Prostate gland (tissue), 2 donors: ENCODE data around the gene SREBF1. TPM values are rescaled to one million over a fixed set of nuclear protein-coding genes. Genes with fewer than 3 reads are reported as not detected.

Experiments used
- DNase-seq: peaks from one replicate; pipeline ENCODE4 v3.0.0-alpha.2; 2019; ENCODE audit warnings: low spot score
- H3K27ac ChIP-seq, 2 donors: fragments of 200-600 bp; sonication (generic); 2 replicates each; pipeline ENCODE4 v1.5.1; 2017 to 2019
- H3K27me3 ChIP-seq: fragments of 200-600 bp; sonication (generic); replicated peaks from 2 replicates; pipeline ENCODE4 v1.5.1; 2019; ENCODE audit not compliant: insufficient read depth
- H3K36me3 ChIP-seq, 2 donors: fragments of 200-600 bp; sonication (generic); 1 replicate in 1 of 2; 2 replicates in 1 of 2; pipeline versions ENCODE4 v1.5.1 to v1.8.1; 2017 to 2019
- H3K4me1 ChIP-seq: fragments of 200-600 bp; sonication (generic); replicated peaks from 2 replicates; pipeline ENCODE4 v1.5.1; 2019
- H3K4me3 ChIP-seq, 2 donors: fragments of 200-600 bp; sonication (generic); 2 replicates each; pipeline ENCODE4 v1.5.1; 2017 to 2019
- H3K9me3 ChIP-seq: fragments of 200-600 bp; sonication (generic); 2 replicates; pipeline ENCODE4 v1.5.1; 2017
- POLR2A ChIP-seq: fragments of 450-650 bp; IDR thresholded peaks from one replicate; pipeline ENCODE4 v1.6.1; 2016; ENCODE audit warnings: antibody characterized with exemption, mild to moderate bottlenecking
- POLR2AphosphoS5 ChIP-seq: sonication (generic); formaldehyde crosslinking; IDR thresholded peaks from one replicate; pipeline ENCODE4 v1.6.1; 2017; ENCODE audit warnings: antibody characterized with exemption
- WGBS: methylation state at CpG from one replicate; pipeline ENCODE4 v1.1.5; 2018; 5-methylcytosine and 5-hydroxymethylcytosine counted together
- intact Hi-C: fragments of 100-400 bp; cut with DNase I; formaldehyde crosslinking; loops from one replicate; pipeline ENCODE4 v1.14.2; 2022
- total RNA-seq, 2 donors: library from RNA; depleted of rRNA; stranded (reverse); fragments of >200 nt; gene quantifications; one replicate each; pipeline ENCODE4 v1.1.0, GENCODE V29; 2016
- TF ChIP-seq, protein P1 (sequence below), 4 experiments: fragments of 200-600 bp in 2 of 4; fragments of 450-650 bp in 2 of 4; sonication (generic) in 2 of 4; IDR thresholded peaks; 1 replicate in 3 of 4; 2 replicates in 1 of 4; pipeline ENCODE4 v1.5.1; 2016 to 2019; ENCODE audit warnings: antibody characterized with exemption in 4 of 4, mild to moderate bottlenecking in 2 of 4, moderate library complexity in 2 of 4

The SREBF1 gene
- total RNA-seq, 2 donors from 2014 or later: 134 to 299 TPM

DNA sequence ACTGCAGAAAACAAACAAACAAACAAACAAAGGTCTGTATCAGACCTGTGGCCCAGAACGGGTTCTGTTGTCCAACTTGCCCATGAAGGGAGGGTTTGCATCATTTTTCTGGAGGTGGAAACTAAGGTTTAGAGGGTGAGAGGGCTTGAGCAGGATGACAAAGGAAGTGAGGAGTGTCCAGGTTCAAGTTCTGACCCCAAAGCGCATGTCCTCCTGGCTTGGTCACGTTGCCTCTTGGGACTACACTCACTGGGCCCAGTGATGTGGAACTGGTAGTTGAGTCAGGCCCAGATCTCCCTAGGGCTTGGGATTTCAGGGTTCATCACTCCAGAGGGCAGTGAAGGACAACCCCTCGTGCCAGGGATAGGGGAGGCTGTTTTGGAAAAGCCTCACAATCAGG, 1.8 kb downstream of the SREBF1 start:
- H3K9me3 ChIP-seq: no peaks in the 10 kb centered on the region
- TF ChIP-seq, protein P1, sequence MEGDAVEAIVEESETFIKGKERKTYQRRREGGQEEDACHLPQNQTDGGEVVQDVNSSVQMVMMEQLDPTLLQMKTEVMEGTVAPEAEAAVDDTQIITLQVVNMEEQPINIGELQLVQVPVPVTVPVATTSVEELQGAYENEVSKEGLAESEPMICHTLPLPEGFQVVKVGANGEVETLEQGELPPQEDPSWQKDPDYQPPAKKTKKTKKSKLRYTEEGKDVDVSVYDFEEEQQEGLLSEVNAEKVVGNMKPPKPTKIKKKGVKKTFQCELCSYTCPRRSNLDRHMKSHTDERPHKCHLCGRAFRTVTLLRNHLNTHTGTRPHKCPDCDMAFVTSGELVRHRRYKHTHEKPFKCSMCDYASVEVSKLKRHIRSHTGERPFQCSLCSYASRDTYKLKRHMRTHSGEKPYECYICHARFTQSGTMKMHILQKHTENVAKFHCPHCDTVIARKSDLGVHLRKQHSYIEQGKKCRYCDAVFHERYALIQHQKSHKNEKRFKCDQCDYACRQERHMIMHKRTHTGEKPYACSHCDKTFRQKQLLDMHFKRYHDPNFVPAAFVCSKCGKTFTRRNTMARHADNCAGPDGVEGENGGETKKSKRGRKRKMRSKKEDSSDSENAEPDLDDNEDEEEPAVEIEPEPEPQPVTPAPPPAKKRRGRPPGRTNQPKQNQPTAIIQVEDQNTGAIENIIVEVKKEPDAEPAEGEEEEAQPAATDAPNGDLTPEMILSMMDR (IDR thresholded peaks at IDR 0.05): no peak
- no peak for TF ChIP-seq POLR2A
- no peak for TF ChIP-seq POLR2AphosphoS5
- WGBS: 81% methylated on average over 4 of the region's 4 CpGs
- peaks cover 31% of the 10 kb centered on the region for H3K4me1 ChIP-seq
- intact Hi-C loops: no loop called here
- no peaks in the 10 kb centered on the region for H3K27me3 ChIP-seq
- no peak overlapping the region for H3K4me3 ChIP-seq
- no peaks in the 10 kb centered on the region for H3K36me3 ChIP-seq
- peak overlapping the region; percentile 100 for H3K27ac ChIP-seq
- DNase-seq: no peak

DNA sequence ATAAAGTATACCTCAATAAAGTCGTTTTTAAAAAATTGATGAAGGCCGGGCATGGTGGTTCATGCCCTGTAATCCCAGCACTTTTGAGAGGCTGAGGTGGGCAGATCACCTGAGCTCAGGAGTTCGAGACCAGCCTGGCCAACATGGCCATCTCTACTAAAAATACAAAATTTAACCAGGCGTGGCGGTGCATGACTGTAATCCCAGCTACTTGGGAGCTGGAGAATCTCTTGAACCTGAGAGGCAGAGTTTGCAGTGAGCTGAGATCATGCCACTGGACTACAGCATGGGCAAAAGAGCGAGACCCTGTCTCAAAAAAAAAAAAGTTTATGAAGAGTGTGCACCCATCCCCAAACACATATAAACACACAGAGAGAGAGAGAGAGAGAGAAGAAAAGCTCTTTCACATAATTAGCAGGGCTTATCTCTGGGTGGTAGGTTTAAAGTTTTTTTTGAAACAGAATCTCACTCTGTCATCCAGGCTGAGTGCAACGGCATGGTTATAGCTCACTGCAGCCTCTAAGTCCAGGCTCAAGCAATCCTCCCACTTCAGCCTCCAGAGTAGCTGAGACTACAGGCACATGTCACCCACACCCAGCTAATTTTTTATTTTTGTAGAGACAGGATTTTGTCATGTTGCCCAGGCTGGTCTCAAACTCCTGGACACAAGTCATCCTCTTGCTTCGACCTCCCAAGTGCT, 3.0 kb downstream of the SREBF1 start:
- Histone ChIP-seq H3K4me1 (peaks cover 25% of the 10 kb centered on the region), H3K27me3 (no peaks in the 10 kb centered on the region), H3K9me3 (no peaks in the 10 kb centered on the region), H3K4me3 (no peak overlapping the region), H3K36me3 (no peaks in the 10 kb centered on the region), H3K27ac (peak overlapping the region in 1 of 2 donors; percentile 100)
- intact Hi-C loops: no loop called here
- TF ChIP-seq POLR2AphosphoS5: no peak
- no peak for TF ChIP-seq POLR2A
- TF ChIP-seq, protein P1 (IDR thresholded peaks at IDR 0.05): no peak
- 83% methylated on average over 8 of the region's 8 CpGs for WGBS
- no peak for DNase-seq

DNA sequence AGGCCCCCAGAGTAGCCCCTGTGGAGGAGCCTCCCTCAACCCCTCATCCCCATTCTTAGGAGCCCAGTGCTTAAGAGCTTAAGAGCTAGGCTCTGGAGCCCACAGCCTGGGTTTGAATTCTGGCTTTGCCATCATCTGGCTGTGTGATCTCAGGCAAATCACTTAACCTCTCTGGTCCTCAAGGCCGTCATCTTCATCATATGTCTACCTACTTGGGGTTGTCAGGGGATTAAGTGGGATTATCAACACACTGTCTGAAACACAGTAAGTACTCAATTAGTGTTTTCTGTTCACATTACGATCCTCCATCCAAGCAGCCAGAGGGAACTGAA, 4.8 kb downstream of the SREBF1 start:
- no peaks in the 10 kb centered on the region for H3K36me3 ChIP-seq
- H3K4me1 ChIP-seq: peaks cover 13% of the 10 kb centered on the region
- H3K9me3 ChIP-seq: no peaks in the 10 kb centered on the region
- intact Hi-C loops: no loop called here
- peak overlapping the region in 1 of 2 donors; percentile 47 for H3K27ac ChIP-seq
- no peak overlapping the region for H3K4me3 ChIP-seq
- no peaks in the 10 kb centered on the region for H3K27me3 ChIP-seq
- TF ChIP-seq POLR2AphosphoS5: no peak
- no peak for TF ChIP-seq POLR2A
- TF ChIP-seq, protein P1 (IDR thresholded peaks at IDR 0.05): no peak
- DNase-seq: no peak
- WGBS: 97% methylated on average over 2 of the region's 2 CpGs

DNA sequence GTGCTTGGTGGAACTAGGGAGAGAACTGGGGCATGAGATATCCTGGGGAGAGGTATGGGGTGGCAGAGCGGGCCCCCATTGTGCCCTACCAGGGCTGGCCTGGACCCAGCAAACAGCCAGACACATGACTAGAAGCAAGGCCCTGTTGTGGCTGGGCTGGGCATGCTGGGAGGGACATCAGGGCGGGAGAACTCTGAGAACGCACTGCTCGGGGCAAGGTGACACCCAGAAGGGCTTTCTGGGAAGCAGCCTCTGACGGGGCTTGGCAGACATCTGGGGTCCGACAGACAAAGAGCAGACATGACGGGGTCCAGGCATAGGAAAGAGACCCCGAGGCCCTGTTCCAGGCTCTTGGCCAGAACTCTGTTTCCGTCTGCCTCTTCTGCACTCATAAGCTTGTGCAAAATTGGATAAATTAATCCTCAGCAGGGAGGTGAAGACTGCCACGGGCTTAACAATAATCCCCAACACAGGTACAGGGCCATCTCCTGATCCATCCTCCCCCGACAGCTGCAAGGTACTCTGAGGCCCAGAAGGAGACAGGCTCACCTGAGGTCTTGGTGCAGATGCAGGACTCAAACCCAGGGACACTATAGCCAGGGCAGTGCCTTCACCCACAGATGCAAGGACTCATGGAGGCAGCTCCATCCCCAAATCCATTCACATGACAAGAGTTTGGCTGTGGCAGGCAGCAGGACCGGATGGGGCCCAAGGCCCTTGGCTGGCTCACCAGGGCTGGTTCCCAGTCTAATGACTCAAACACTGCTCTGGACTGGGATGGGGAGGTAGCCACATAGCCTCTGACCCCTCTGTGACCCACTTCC, 5.4 kb downstream of the SREBF1 start:
- Histone ChIP-seq H3K4me3 (no peak overlapping the region), H3K4me1 (peaks cover 13% of the 10 kb centered on the region), H3K27ac (peak overlapping the region in 1 of 2 donors; percentile 47), H3K36me3 (no peaks in the 10 kb centered on the region), H3K9me3 (no peaks in the 10 kb centered on the region), H3K27me3 (no peaks in the 10 kb centered on the region)
- TF ChIP-seq POLR2A: no peak
- TF ChIP-seq, protein P1 (IDR thresholded peaks at IDR 0.05): no peak
- no peak for TF ChIP-seq POLR2AphosphoS5
- WGBS: 37% methylated on average over 12 of the region's 12 CpGs
- intact Hi-C loops: no loop called here
- no peak for DNase-seq
